ENCODE data around the gene TSFM. TPM values are rescaled to one million over a fixed set of nuclear protein-coding genes. Genes with fewer than 3 reads are reported as not detected.

TSFM gene
- total RNA-seq, 1 experiment from 2014 or later = 48.7 TPM

GRCh38 chr12:57755194-57755453 lies 27.5 kb upstream of the TSFM start (continued):
- TF ChIP-seq MXD4 (CRISPR knock-in tag; IDR thresholded peaks at IDR 0.05; ENCODE audit: borderline replicate concordance) = no peak
- TF ChIP-seq, protein P1, sequence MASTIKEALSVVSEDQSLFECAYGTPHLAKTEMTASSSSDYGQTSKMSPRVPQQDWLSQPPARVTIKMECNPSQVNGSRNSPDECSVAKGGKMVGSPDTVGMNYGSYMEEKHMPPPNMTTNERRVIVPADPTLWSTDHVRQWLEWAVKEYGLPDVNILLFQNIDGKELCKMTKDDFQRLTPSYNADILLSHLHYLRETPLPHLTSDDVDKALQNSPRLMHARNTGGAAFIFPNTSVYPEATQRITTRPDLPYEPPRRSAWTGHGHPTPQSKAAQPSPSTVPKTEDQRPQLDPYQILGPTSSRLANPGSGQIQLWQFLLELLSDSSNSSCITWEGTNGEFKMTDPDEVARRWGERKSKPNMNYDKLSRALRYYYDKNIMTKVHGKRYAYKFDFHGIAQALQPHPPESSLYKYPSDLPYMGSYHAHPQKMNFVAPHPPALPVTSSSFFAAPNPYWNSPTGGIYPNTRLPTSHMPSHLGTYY (CRISPR knock-in tag; IDR thresholded peaks at IDR 0.05) = no peak
- TF ChIP-seq, protein P2, sequence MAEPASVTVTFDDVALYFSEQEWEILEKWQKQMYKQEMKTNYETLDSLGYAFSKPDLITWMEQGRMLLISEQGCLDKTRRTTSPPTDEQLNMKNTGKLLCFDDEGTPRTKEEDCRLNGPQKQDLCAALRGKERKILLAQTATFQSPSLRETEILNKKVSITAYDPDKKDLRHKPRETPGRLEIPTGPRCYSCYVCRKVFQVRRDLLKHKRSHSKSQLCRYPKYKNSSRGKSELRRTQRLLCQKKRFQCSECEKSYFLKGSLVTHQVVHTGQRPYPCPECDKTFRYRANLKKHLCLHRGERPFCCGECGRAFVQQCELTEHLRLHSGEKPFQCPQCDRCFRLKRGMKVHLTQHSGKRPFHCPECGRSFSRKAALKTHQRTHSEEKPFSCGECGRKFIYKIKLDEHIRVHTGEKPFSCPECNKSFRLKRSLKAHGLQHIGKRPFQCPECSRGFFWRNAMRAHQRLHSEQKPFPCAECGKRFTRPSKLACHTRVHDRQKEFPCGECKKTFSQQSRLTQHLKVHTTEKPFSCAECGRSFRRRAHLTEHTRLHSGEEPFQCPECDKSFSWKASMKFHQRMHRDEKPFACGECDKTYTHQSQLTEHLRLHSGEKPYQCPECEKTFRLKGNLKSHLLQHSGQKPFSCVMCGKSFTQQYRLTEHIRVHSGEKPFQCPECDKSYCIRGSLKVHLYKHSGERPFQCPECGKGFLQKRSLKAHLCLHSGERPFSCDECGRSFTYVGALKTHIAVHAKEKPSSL (CRISPR knock-in tag; conservative IDR thresholded peaks at IDR 0.05) = no peak

DNA sequence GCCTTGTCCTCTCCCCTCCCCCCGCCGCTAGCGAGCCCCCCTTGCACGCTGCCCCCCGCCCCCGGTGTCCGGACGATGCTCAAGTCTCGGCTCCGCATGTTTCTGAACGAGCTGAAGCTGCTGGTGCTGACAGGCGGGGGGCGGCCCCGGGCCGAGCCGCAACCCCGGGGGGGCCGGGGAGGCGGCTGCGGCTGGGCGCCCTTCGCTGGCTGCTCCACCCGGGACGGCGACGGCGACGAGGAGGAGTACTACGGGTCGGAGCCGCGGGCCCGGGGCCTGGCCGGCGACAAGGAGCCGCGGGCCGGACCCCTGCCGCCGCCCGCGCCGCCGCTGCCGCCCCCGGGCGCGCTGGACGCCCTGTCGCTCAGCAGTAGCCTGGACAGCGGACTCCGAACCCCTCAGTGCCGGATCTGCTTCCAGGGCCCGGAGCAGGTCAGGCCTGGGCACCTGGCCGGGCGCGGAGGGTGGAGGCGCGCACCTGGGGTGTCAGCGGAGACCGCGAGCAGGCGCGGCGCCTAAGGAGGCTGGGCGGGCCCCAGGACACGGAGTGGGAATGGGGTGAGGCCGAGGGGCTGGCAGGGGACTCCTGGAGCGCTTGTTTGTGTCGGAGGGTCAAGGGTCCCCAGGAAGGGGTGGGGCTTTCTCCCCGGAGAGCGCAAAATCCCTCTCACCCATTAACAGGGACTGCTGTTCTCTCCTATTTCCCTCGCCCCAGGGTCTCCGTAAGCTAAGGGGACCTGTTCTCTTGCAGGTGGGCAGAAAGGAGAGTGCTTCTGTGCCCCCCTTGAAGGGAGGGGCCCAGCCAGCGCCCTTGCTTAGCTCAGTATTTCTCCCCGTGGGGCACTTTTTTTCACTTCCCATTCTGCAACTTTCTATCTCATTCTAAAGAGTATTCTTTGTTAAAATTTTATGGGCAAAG lies 26.9 kb upstream of the TSFM start:
- DNase-seq (ENCODE audit: low spot score) = no peak
- CTCF ChIA-PET = interaction anchor here (0.7 to 2.4 kb wide), 16 partner anchors 11 to 144 kb away, joined by 3 to 80 read pairs (median 6); partner anchors contain the start of genes AGAP2, ARHGEF25, AVIL and CYP27B1
- Mint-ChIP-seq H3K4me1 (peaks cover 44% of the 10 kb centered on the region), H3K4me3 (peak overlapping the region; percentile 72), H3K27ac (no peak overlapping the region), H3K36me3 (peaks cover 9% of the 10 kb centered on the region), H3K9me3 (no peaks in the 10 kb centered on the region), H3K27me3 (ENCODE audit: low read depth) (peaks cover 74% of the 10 kb centered on the region)
- TF ChIP-seq ARID4B (CRISPR knock-in tag; IDR thresholded peaks at IDR 0.05; ENCODE audit: borderline replicate concordance) (no peak), NFYB (CRISPR knock-in tag; conservative IDR thresholded peaks at IDR 0.05; ENCODE audit: low read depth) (no peak), ZNF423 (CRISPR knock-in tag; IDR thresholded peaks at IDR 0.05) (0 out of 2 replicates have a peak, but pooled peaks have one; percentile 39)
- POLR2A ChIA-PET = interaction anchor here (1.3 kb wide), 1 partner anchor 10 kb away, joined by 7 read pairs; no protein-coding TSS in a partner anchor
- no peak for ATAC-seq

DNA sequence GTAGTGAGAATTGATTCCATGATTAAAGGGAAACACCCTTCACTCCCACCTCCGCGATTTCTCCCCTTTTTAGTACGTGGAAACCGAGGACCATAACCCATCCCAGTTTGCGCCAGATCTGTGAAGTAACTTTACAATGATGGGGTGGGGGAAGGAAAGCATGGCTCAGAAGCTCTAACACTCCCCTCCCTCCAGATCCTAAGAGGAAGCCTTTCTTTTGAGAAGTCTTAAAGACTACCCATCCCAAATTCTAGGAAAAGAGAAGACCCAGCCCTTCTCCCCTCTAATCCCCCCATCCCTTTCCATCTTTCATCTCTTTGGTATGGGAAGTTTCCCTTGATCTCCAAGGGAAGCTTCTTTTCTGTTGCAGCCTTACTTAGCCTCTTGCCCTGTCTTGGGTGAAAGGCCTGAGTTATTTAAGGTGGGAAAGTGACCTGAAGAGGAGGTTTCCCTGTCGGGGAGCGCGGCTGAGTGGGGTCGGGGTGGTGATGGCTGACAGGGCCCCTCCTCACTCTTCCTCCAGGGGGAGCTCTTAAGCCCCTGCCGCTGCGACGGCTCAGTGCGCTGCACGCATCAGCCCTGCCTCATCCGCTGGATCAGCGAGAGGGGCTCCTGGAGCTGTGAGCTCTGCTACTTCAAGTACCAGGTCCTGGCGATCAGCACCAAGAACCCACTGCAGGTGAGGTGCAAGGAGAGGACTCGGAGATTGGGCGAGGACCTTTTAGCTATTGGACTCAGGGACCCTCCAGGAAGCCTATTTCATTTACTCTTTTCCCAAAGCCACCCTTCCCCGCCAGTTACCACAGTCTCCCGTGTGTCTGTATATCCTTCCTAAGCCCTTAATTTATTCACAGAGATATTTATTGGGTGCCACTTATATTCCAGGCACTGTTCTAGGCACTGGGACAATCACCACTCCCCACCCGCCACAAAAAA lies 25.9 kb upstream of the TSFM start:
- ChIA-PET POLR2A (interaction anchor here (0.7 to 1.3 kb wide), 2 partner anchors 9 to 12 kb away, joined by 4 to 7 read pairs; partner anchors contain the start of gene TSPAN31), CTCF (interaction anchor here (0.5 to 2.4 kb wide), 49 partner anchors 10 to 530 kb away, joined by 3 to 80 read pairs (median 5); partner anchors contain the start of genes AGAP2, ARHGEF25, ATP23 and AVIL)
- ATAC-seq (peak; percentile 64), DNase-seq (ENCODE audit: low spot score) (peak; percentile 85)
- no peaks in the 10 kb centered on the region for H3K9me3 Mint-ChIP-seq
- peaks cover 34% of the 10 kb centered on the region for H3K4me1 Mint-ChIP-seq
- H3K36me3 Mint-ChIP-seq = no peaks in the 10 kb centered on the region
- H3K27me3 Mint-ChIP-seq (ENCODE audit: low read depth) = peaks cover 84% of the 10 kb centered on the region
- H3K4me3 Mint-ChIP-seq = peak overlapping the region; percentile 72
- H3K27ac Mint-ChIP-seq = no peak overlapping the region
- TF ChIP-seq HMGXB4 (CRISPR knock-in tag; IDR thresholded peaks at IDR 0.05) = 0 out of 2 replicates have a peak, but pooled peaks have one; percentile 63
- TF ChIP-seq, protein P3, sequence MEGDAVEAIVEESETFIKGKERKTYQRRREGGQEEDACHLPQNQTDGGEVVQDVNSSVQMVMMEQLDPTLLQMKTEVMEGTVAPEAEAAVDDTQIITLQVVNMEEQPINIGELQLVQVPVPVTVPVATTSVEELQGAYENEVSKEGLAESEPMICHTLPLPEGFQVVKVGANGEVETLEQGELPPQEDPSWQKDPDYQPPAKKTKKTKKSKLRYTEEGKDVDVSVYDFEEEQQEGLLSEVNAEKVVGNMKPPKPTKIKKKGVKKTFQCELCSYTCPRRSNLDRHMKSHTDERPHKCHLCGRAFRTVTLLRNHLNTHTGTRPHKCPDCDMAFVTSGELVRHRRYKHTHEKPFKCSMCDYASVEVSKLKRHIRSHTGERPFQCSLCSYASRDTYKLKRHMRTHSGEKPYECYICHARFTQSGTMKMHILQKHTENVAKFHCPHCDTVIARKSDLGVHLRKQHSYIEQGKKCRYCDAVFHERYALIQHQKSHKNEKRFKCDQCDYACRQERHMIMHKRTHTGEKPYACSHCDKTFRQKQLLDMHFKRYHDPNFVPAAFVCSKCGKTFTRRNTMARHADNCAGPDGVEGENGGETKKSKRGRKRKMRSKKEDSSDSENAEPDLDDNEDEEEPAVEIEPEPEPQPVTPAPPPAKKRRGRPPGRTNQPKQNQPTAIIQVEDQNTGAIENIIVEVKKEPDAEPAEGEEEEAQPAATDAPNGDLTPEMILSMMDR (IDR thresholded peaks at IDR 0.05) = peak; percentile 78
- TF ChIP-seq, protein P4, sequence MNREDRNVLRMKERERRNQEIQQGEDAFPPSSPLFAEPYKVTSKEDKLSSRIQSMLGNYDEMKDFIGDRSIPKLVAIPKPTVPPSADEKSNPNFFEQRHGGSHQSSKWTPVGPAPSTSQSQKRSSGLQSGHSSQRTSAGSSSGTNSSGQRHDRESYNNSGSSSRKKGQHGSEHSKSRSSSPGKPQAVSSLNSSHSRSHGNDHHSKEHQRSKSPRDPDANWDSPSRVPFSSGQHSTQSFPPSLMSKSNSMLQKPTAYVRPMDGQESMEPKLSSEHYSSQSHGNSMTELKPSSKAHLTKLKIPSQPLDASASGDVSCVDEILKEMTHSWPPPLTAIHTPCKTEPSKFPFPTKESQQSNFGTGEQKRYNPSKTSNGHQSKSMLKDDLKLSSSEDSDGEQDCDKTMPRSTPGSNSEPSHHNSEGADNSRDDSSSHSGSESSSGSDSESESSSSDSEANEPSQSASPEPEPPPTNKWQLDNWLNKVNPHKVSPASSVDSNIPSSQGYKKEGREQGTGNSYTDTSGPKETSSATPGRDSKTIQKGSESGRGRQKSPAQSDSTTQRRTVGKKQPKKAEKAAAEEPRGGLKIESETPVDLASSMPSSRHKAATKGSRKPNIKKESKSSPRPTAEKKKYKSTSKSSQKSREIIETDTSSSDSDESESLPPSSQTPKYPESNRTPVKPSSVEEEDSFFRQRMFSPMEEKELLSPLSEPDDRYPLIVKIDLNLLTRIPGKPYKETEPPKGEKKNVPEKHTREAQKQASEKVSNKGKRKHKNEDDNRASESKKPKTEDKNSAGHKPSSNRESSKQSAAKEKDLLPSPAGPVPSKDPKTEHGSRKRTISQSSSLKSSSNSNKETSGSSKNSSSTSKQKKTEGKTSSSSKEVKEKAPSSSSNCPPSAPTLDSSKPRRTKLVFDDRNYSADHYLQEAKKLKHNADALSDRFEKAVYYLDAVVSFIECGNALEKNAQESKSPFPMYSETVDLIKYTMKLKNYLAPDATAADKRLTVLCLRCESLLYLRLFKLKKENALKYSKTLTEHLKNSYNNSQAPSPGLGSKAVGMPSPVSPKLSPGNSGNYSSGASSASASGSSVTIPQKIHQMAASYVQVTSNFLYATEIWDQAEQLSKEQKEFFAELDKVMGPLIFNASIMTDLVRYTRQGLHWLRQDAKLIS (CRISPR knock-in tag; IDR thresholded peaks at IDR 0.05; ENCODE audit: borderline replicate concordance) = no peak
